GM21528 (cell line): ENCODE data around the gene RGS6.

ENCODE experiments used
- ATAC-seq: cut with Tn5 transposase; IDR thresholded peaks from one replicate; pipeline ENCODE4 v1.9.1; 2021; ENCODE audit warnings: mild to moderate bottlenecking, moderate library complexity; ENCODE audit not compliant: unreplicated experiment, low FRiP score

Gene RGS6

GRCh38 chr14:72559669-72560255 is 627.5 kb downstream of the RGS6 start:
- ATAC-seq = no peak

DNA sequence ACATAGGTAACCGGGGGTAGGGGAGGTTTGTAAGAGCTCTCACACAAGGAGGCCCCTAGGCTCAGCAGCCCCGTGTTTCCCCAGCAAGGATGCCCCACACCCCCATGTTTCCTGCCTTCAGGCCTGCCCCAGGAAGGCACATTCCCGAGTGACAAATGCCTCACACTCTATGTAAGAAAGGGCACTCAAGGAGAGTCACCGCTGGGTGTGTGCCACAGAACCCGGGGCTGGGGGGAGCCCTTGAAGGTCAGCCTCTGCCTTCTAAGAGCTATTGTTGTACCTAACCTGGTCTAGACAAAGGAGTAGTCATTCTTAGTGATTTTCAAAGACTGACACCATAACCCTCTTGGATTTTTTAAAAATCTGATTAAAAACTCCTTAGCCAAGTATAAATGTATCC is 628.1 kb downstream of the RGS6 start:
- ATAC-seq = no peak

DNA sequence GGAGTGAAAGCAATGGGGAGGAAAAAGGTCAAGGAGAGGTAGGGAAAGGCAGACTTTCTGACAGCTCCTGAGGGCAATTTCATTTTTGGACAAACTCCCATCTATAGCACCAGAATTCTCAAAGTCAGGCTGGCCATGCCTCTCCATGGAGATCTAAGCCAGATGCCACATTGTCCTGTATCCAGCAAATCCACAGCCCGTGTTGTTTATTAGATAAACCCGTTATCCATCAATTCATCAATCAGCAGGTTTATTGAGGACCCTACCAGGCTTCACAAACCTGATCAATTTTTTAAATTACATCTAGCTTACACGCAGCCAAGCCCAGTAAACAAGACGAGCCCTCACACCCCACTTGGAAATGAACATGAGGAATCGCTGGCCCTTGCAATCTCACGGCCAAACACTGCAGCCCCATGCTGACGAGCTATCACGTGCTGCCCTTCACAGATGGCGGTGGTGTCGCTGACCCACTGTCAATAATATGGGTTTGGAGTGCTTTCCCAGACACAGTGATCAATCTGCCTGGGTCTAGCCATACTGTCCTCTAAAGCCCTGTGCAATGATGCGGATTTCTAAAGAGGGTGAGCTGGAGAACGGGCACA is 628.8 kb downstream of the RGS6 start:
- no peak for ATAC-seq

DNA sequence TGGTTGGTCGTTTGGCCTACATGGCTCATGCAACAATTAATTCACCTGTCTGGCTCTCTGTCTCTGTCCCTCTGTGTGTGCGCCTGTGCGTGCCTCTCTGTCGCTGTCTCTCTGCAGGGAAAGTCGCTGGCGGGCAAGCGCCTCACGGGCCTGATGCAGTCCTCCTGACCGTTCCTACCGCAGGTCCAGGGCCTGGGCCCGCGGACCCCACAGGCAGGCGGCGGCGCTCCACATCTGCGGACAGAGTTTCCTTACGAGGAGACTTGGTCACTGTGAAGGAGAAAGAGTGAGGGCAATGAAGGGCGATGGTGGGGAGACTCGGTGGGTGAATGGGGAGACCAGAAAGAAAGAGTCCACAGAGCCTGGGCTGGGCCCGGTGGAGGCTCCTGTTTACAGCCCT is 630.1 kb downstream of the RGS6 start:
- ATAC-seq = no peak

DNA sequence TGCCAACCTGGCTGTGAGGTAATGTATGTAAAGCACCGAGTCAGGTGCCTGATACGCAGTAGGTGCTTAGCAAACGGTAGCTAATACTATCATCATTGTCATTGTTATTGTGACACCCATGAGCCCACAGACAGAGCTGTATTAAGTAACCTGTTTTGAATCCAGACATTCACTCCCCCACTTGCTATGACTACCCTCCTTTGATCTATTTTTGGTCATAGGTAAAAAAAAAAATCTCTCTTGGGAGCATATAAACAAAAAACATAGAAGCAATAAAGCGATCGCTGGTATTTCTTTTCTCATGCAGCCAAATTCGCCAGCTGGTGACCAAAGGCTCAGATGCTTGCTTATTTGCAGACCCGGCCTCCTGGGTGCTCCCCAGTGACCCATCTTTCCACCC is 631.4 kb downstream of the RGS6 start:
- ATAC-seq = no peak

- no peak for ATAC-seq
Observed at GRCh38 chr14:72565149-72565559, 632.9 kb downstream of the RGS6 start.

DNA sequence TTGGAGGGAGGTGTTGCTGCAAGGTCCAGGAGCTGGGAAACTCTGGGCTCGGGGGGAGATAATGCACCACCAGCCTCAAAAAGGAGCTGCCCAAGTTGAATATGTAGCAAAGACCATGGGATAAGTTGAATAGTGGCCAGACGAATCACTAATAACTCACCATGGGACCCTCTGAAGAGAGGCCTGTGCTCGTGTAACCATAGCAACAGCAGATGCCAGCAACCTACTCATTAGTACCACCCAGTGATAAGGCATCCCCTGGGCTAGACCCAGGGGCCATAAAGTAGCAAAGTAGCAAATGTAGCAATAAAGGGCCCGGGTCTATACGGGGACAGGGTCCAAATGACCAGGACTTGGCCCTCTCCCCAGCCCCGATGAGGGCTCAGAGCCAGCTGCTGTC is 633.7 kb downstream of the RGS6 start:
- ATAC-seq = no peak

DNA sequence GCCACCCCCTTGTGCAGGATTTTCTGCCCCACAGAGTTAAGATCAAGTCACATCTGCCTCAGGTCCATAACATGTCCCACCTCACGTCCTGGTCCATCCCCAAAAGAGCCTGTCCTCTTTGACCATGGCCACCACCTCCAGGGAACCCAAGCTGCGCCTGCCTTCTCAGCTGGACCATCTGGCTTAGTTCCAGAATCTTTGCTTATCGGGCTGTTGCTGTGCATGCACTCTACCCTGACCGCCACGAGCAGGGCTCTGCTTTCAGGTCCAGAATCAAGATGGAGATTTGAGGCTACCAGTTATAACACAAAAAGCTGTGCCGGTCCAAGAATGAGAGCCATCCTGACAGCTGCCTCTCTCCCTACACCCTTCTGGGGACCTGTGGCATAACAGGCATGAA is 635.0 kb downstream of the RGS6 start:
- ATAC-seq = no peak

GRCh38 chr14:72568296-72568992 is 636.2 kb downstream of the RGS6 start:
- ATAC-seq = no peak

GRCh38 chr14:72573725-72574417 is 641.6 kb downstream of the RGS6 start:
- ATAC-seq = no peak

DNA sequence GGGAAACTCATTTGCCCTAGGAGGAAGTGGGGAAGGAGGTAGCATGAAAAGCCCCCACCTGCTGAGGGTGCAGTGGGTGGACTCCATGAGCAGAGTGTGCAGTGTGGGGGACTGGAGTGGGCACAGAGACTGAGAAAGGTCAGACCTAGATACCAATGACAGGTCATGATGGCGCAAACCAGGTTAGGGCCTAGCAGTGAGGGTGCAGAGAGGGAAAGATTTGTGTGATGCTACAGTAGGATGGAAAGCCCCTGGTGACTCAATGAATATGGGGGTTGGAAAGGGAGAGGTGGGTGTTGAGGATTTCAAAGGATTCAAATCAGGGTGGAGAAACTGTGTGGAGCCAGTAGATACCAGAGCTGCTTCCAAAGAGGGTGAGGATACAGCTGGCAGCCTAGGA is 642.5 kb downstream of the RGS6 start:
- no peak for ATAC-seq

DNA sequence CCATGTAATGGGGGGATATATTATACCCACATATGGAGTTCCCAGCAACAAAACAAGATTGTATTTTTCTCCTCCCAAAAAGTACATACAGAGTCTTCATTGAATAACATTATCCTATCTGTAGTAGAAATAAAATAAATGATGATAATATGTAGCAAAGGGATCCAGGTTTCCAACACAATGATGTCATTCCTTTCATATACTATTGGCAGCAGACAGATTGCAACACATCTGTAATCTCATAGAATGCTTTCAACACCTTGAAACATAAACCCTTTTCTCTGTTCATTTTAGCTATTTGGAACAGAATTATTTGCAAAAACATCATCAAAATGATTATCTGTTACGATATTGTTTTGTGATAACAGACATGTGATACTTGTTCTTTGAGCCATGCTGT is 644.0 kb downstream of the RGS6 start:
- ATAC-seq = no peak

- ATAC-seq = no peak
Observed at GRCh38 chr14:72577521-72577920, 645.3 kb downstream of the RGS6 start.

- no peak for ATAC-seq
Observed at GRCh38 chr14:72578514-72578913, 646.3 kb downstream of the RGS6 start.

DNA sequence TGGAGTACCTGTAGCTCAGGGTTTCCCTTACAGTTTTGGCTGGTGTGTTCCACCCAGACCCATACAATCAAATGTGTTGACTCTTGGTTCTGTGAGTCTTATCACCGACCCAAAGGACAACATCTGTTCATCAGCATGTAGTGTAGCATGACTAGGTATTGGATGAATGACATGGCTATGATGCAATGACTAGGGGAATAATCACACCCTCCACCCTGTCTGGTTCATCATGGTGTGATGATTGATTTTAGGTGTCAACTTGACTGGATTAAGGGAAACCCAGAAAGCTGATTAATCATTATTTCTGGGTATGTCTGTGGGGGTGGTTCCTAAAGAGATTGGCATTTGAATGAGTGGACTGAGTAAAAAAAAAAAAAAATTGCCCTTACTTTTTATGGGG is 650.4 kb downstream of the RGS6 start:
- no peak for ATAC-seq

GRCh38 chr14:72583316-72584272 is 651.4 kb downstream of the RGS6 start:
- no peak for ATAC-seq

DNA sequence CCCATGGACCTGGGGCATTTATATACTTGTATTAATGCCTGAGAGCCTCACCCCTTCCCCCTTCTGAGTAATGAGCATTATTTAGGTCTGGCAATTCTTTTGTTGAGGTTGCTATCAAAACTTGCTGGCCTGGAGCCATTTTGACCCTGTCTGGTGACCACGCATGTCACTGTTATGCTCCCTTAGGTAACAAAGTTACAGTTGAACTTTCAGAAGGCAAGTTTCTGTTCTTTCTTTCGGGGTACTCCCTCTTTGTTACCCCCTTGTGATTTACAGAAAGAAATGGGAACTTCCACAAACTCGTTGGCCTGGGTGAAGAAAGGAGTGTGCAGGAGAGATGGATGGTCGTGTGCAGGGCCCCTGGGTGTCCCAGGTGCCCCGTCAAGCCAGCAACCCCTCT is 656.3 kb downstream of the RGS6 start:
- no peak for ATAC-seq

DNA sequence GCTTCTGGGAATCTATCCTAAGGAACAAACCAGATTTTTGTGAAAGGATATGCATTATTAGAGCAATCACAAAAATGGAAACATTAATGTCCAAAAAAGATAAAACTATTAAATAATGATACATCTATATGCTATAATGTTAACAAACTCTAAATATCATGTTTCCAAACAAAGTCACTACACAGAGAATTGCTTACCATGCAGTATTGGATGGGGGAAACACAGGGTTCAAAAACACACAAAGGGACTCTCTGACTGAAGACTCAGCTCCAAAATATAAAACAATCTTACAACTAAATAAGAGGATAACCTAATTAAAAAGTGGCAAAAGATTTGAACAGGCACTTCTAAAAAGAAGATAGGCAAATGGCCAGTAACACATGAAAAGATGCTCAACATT is 657.4 kb downstream of the RGS6 start:
- no peak for ATAC-seq

DNA sequence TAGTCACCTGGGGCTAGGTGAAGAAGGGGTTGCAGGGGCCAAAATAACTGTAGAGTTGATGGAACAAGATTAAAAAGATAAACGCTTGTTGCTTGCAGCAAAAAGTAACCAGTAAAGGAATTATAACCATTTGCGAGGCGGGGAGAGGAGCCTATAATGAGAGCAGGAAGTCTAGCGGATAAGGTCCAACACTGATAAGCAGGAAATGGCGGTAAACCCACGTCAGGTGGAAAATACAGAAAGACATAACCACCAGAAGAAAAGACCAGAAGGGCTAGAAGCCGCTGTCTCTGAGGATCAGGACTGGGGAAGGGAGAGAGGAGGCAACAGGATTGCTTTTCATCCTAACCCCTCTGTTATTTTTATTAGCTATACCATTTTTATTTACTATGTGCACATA is 658.3 kb downstream of the RGS6 start:
- ATAC-seq = no peak

DNA sequence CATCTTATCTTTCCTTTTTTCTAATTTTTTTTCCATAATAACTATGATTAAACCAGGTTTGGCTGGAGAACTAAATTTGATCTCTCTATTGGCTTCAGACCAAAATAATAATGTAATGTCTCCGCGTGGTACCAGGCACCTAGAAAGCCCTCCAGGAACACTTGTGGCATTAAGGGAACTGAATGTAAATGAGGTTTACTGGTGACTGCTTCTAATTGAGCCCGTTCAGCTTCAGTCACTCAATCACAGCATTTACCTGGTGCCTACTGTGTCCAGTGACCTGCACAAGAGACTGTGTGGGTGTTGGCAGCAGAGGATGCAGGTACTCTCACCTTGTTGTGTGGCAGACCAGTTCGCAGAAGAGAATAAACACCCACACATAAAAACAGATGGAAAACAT is 659.2 kb downstream of the RGS6 start:
- no peak for ATAC-seq
